Measurements from ENCODE around the gene THOC5. TPM values are rescaled to one million over a fixed set of nuclear protein-coding genes. Genes with fewer than 3 reads are reported as not detected.
"Not testable (repeated sequence)": the region's sequence is repeated elsewhere in the genome, so short reads cannot be mapped to it uniquely, and the experiment has no call there.

The THOC5 gene
- total RNA-seq, 2 experiments from 2014 or later: 52.0 to 54.6 TPM

- H3K4me1 Mint-ChIP-seq (ENCODE audit: low read depth); DNase-seq; H3K4me3 Mint-ChIP-seq; intact Hi-C loops (cut with micrococcal nuclease); CTCF ChIA-PET; POLR2A ChIA-PET; H3K36me3 Mint-ChIP-seq; H3K27me3 Mint-ChIP-seq; H3K27ac Mint-ChIP-seq; H3K9me3 Mint-ChIP-seq: not testable (repeated sequence)
These were observed 64.3 kb downstream of the THOC5 start for GRCh38 chr22:29489127-29489780.

GRCh38 chr22:29487426-29487986 is 66.1 kb downstream of the THOC5 start:
- no peaks in the 10 kb centered on the region for H3K4me1 Mint-ChIP-seq (ENCODE audit: low read depth)
- intact Hi-C loops (cut with micrococcal nuclease): no loop called here
- ChIA-PET CTCF (interaction anchor here (0.7 to 1.0 kb wide), 2 partner anchors 7 to 16 kb away, joined by 3 read pairs; no protein-coding TSS in a partner anchor), POLR2A (no interaction called here)
- H3K36me3 Mint-ChIP-seq: no peaks in the 10 kb centered on the region
- no peaks in the 10 kb centered on the region for H3K27me3 Mint-ChIP-seq
- no peaks in the 10 kb centered on the region for H3K9me3 Mint-ChIP-seq
- no peak for DNase-seq
- no peak overlapping the region for H3K4me3 Mint-ChIP-seq
- no peak overlapping the region for H3K27ac Mint-ChIP-seq

- Mint-ChIP-seq H3K27ac (no peak overlapping the region), H3K4me3 (no peak overlapping the region), H3K27me3 (peaks cover 12% of the 10 kb centered on the region), H3K9me3 (no peaks in the 10 kb centered on the region), H3K36me3 (no peaks in the 10 kb centered on the region), H3K4me1 (ENCODE audit: low read depth) (peaks cover 6% of the 10 kb centered on the region)
- ChIA-PET CTCF (interaction anchor here (1.4 kb wide), 1 partner anchor 14 kb away, joined by 3 read pairs; no protein-coding TSS in a partner anchor), POLR2A (interaction anchor here (0.6 kb wide), 1 partner anchor 62 kb away, joined by 3 read pairs; no protein-coding TSS in a partner anchor)
- intact Hi-C loops (cut with micrococcal nuclease): no loop called here
- DNase-seq: no peak
These were observed 68.1 kb downstream of the THOC5 start for GRCh38 chr22:29485448-29485847.

GRCh38 chr22:29484642-29485041 is 68.9 kb downstream of the THOC5 start:
- CTCF ChIA-PET: interaction anchor here (1.4 kb wide), 1 partner anchor 13 kb away, joined by 3 read pairs; no protein-coding TSS in a partner anchor
- no peak overlapping the region for H3K27ac Mint-ChIP-seq
- intact Hi-C loops (cut with micrococcal nuclease): no loop called here

GRCh38 chr22:29483254-29483653 is 70.3 kb downstream of the THOC5 start:
- no peaks in the 10 kb centered on the region for H3K9me3 Mint-ChIP-seq
- ChIA-PET POLR2A (no interaction called here), CTCF (interaction anchor here (0.7 to 1.0 kb wide), 2 partner anchors 14 to 107 kb away, joined by 3 read pairs; no protein-coding TSS in a partner anchor)
- no peak overlapping the region for H3K4me3 Mint-ChIP-seq
- DNase-seq: no peak
- intact Hi-C loops (cut with micrococcal nuclease): no loop called here
- H3K4me1 Mint-ChIP-seq (ENCODE audit: low read depth): peaks cover 13% of the 10 kb centered on the region
- H3K27me3 Mint-ChIP-seq: peaks cover 28% of the 10 kb centered on the region
- no peaks in the 10 kb centered on the region for H3K36me3 Mint-ChIP-seq
- no peak overlapping the region for H3K27ac Mint-ChIP-seq

More at GRCh38 chr22:29484642-29485041, 68.9 kb downstream of the THOC5 start:
- Mint-ChIP-seq H3K36me3 (no peaks in the 10 kb centered on the region), H3K4me1 (ENCODE audit: low read depth) (peaks cover 8% of the 10 kb centered on the region), H3K27me3 (peaks cover 14% of the 10 kb centered on the region), H3K4me3 (no peak overlapping the region), H3K9me3 (no peaks in the 10 kb centered on the region)
- POLR2A ChIA-PET: no interaction called here
- no peak for DNase-seq

- peaks cover 13% of the 10 kb centered on the region for H3K4me1 Mint-ChIP-seq (ENCODE audit: low read depth)
- H3K9me3 Mint-ChIP-seq: no peaks in the 10 kb centered on the region
- no peak overlapping the region for H3K4me3 Mint-ChIP-seq
- CTCF ChIA-PET: interaction anchor here (1.0 kb wide), 1 partner anchor 107 kb away, joined by 3 read pairs; no protein-coding TSS in a partner anchor
- no peaks in the 10 kb centered on the region for H3K36me3 Mint-ChIP-seq
- POLR2A ChIA-PET: no interaction called here
- intact Hi-C loops (cut with micrococcal nuclease): no loop called here
- H3K27ac Mint-ChIP-seq: no peak overlapping the region
- H3K27me3 Mint-ChIP-seq: peaks cover 30% of the 10 kb centered on the region
- no peak for DNase-seq
These were observed 70.8 kb downstream of the THOC5 start for GRCh38 chr22:29482726-29483125.

GRCh38 chr22:29482253-29482652 is 71.3 kb downstream of the THOC5 start:
- no peak overlapping the region for H3K4me3 Mint-ChIP-seq
- no peak for DNase-seq
- peaks cover 32% of the 10 kb centered on the region for H3K27me3 Mint-ChIP-seq
- intact Hi-C loops (cut with micrococcal nuclease): no loop called here
- no peak overlapping the region for H3K27ac Mint-ChIP-seq
- no peaks in the 10 kb centered on the region for H3K9me3 Mint-ChIP-seq
- POLR2A ChIA-PET: no interaction called here
- no peaks in the 10 kb centered on the region for H3K36me3 Mint-ChIP-seq
- H3K4me1 Mint-ChIP-seq (ENCODE audit: low read depth): peaks cover 13% of the 10 kb centered on the region
- CTCF ChIA-PET: interaction anchor here (0.9 to 1.0 kb wide), 2 partner anchors 11 to 108 kb away, joined by 3 to 4 read pairs; no protein-coding TSS in a partner anchor

- Mint-ChIP-seq H3K9me3 (no peaks in the 10 kb centered on the region), H3K4me1 (ENCODE audit: low read depth) (peaks cover 13% of the 10 kb centered on the region), H3K36me3 (no peaks in the 10 kb centered on the region), H3K27ac (no peak overlapping the region), H3K27me3 (peaks cover 36% of the 10 kb centered on the region), H3K4me3 (peak overlapping the region; percentile 56)
- ChIA-PET CTCF (interaction anchor here (0.9 to 1.1 kb wide), 2 partner anchors 10 to 29 kb away, joined by 3 to 4 read pairs; no protein-coding TSS in a partner anchor), POLR2A (interaction anchor here (1.2 kb wide), 1 partner anchor 93 kb away, joined by 3 read pairs; the partner anchor contains the start of gene AP1B1)
- intact Hi-C loops (cut with micrococcal nuclease): no loop called here
- DNase-seq: no peak
These were observed 72.1 kb downstream of the THOC5 start for GRCh38 chr22:29481265-29482000.

- POLR2A ChIA-PET: interaction anchor here (1.2 kb wide), 1 partner anchor 92 kb away, joined by 3 read pairs; the partner anchor contains the start of gene AP1B1
- H3K27me3 Mint-ChIP-seq: peaks cover 38% of the 10 kb centered on the region
- no peaks in the 10 kb centered on the region for H3K9me3 Mint-ChIP-seq
- no peaks in the 10 kb centered on the region for H3K36me3 Mint-ChIP-seq
- H3K4me1 Mint-ChIP-seq (ENCODE audit: low read depth): peaks cover 13% of the 10 kb centered on the region
- CTCF ChIA-PET: interaction anchor here (0.6 to 1.2 kb wide), 4 partner anchors 12 to 198 kb away, joined by 3 to 5 read pairs (median 3); no protein-coding TSS in a partner anchor
- peak overlapping the region; percentile 56 for H3K4me3 Mint-ChIP-seq
- DNase-seq: peak; percentile 67
- intact Hi-C loops (cut with micrococcal nuclease): no loop called here
- no peak overlapping the region for H3K27ac Mint-ChIP-seq
These were observed 72.9 kb downstream of the THOC5 start for GRCh38 chr22:29480512-29481264.

GRCh38 chr22:29480262-29480511 is 73.4 kb downstream of the THOC5 start:
- POLR2A ChIA-PET: interaction anchor here (1.2 kb wide), 1 partner anchor 91 kb away, joined by 3 read pairs; the partner anchor contains the start of gene AP1B1

GRCh38 chr22:29479417-29480261 is 73.9 kb downstream of the THOC5 start, which contains the start of gene NEFH:
Gene NEFH, plus strand, starts transcription at chr22:29480218. Its CDS starts 45 bp downstream, at chr22:29480263.
- Mint-ChIP-seq H3K9me3 (no peaks in the 10 kb centered on the region), H3K4me3 (peak within 1 kb of the TSS; percentile 56), H3K27me3 (peaks cover 42% of the 10 kb centered on the region), H3K27ac (no peak within 1 kb of the TSS), H3K36me3 (no peaks in the 10 kb centered on the region), H3K4me1 (ENCODE audit: low read depth) (peaks cover 13% of the 10 kb centered on the region)
- DNase-seq: no peak
- ChIA-PET CTCF (interaction anchor here (0.6 to 1.2 kb wide), 2 partner anchors 11 to 197 kb away, joined by 3 to 5 read pairs; no protein-coding TSS in a partner anchor), POLR2A (no interaction called here)
- intact Hi-C loops (cut with micrococcal nuclease): no loop called here

More at GRCh38 chr22:29480262-29480511, 73.4 kb downstream of the THOC5 start:
- CTCF ChIA-PET: interaction anchor here (0.6 to 1.2 kb wide), 3 partner anchors 12 to 198 kb away, joined by 3 to 5 read pairs (median 3); no protein-coding TSS in a partner anchor
- H3K36me3 Mint-ChIP-seq: no peaks in the 10 kb centered on the region
- no peak overlapping the region for H3K27ac Mint-ChIP-seq
- intact Hi-C loops (cut with micrococcal nuclease): no loop called here
- no peaks in the 10 kb centered on the region for H3K9me3 Mint-ChIP-seq
- no peak for DNase-seq
- H3K4me1 Mint-ChIP-seq (ENCODE audit: low read depth): peaks cover 13% of the 10 kb centered on the region
- peaks cover 42% of the 10 kb centered on the region for H3K27me3 Mint-ChIP-seq
- H3K4me3 Mint-ChIP-seq: no peak overlapping the region
